NOMO-1 treated with dmso at 0.1 percent for 144 hours (cell line): ENCODE data around the gene MRPS6.

Experiments used
- DNase-seq: peaks from one replicate; lab custom pipeline; 2025; ENCODE audit not compliant: unreplicated experiment; lab: John Stamatoyannopoulos, UW

The MRPS6 gene

GRCh38 chr21:34100337-34100736 lies 27.0 kb downstream of the MRPS6 start:
- no peak for DNase-seq

GRCh38 chr21:34100790-34101189 lies 27.4 kb downstream of the MRPS6 start:
- no peak for DNase-seq

GRCh38 chr21:34105947-34106541 lies 32.7 kb downstream of the MRPS6 start:
- no peak for DNase-seq

GRCh38 chr21:34107606-34108005 lies 34.2 kb downstream of the MRPS6 start:
- no peak for DNase-seq

GRCh38 chr21:34109075-34109474 lies 35.7 kb downstream of the MRPS6 start:
- no peak for DNase-seq

- DNase-seq: no peak
Observed at GRCh38 chr21:34110594-34111202, 37.3 kb downstream of the MRPS6 start.

- no peak for DNase-seq
Observed at GRCh38 chr21:34112316-34113033, 39.1 kb downstream of the MRPS6 start.

- DNase-seq: no peak
Observed at GRCh38 chr21:34113842-34114241, 40.5 kb downstream of the MRPS6 start.

- no peak for DNase-seq
Observed at GRCh38 chr21:34115160-34115559, 41.8 kb downstream of the MRPS6 start.

- no peak for DNase-seq
Observed at GRCh38 chr21:34116569-34116968, 43.2 kb downstream of the MRPS6 start.

GRCh38 chr21:34120867-34121266 lies 47.5 kb downstream of the MRPS6 start:
- DNase-seq: no peak

GRCh38 chr21:34122047-34122446 lies 48.7 kb downstream of the MRPS6 start:
- DNase-seq: no peak

GRCh38 chr21:34123609-34124008 lies 50.2 kb downstream of the MRPS6 start:
- DNase-seq: no peak

- DNase-seq: no peak
Observed at GRCh38 chr21:34126269-34126668, 52.9 kb downstream of the MRPS6 start.

GRCh38 chr21:34126691-34127090 lies 53.3 kb downstream of the MRPS6 start:
- DNase-seq: no peak

- no peak for DNase-seq
Observed at GRCh38 chr21:34128124-34128523, 54.7 kb downstream of the MRPS6 start.

- no peak for DNase-seq
Observed at GRCh38 chr21:34128674-34129038, 55.3 kb downstream of the MRPS6 start.

GRCh38 chr21:34129039-34129891 lies 55.9 kb downstream of the MRPS6 start:
- no peak for DNase-seq

GRCh38 chr21:34129901-34130715 lies 56.7 kb downstream of the MRPS6 start:
- DNase-seq: no peak

- DNase-seq: no peak
Observed at GRCh38 chr21:34130716-34130985, 57.3 kb downstream of the MRPS6 start.

GRCh38 chr21:34131586-34131985 lies 58.2 kb downstream of the MRPS6 start:
- no peak for DNase-seq
